Smooth muscle cell (in vitro differentiated cells): Measurements from ENCODE around the gene DRD1. TPM values are rescaled to one million over a fixed set of nuclear protein-coding genes. Genes with fewer than 3 reads are reported as not detected.

Experiments used
- DNase-seq: peaks from one replicate; lab custom pipeline; 2025; ENCODE audit not compliant: unreplicated experiment; lab: John Stamatoyannopoulos, UW
- H2AFZ ChIP-seq: fragments of 200-600 bp; sonication (generic); 2 replicates; pipeline ENCODE4 v1.6.0; 2016; ENCODE audit warnings: antibody characterized with exemption, low read depth, mild to moderate bottlenecking
- H3F3A ChIP-seq: fragments of 200-600 bp; sonication (generic); 2 replicates; pipeline ENCODE4 v1.6.0; 2017; ENCODE audit warnings: antibody characterized with exemption, low read depth
- H3K27ac ChIP-seq: fragments of 200-600 bp; sonication (generic); 2 replicates; pipeline ENCODE4 v1.5.1; 2016; ENCODE audit warnings: low read depth, mild to moderate bottlenecking
- H3K27me3 ChIP-seq: fragments of 200-600 bp; sonication (generic); 2 replicates; pipeline ENCODE4 v1.6.1; 2016; ENCODE audit warnings: low read depth, mild to moderate bottlenecking
- H3K36me3 ChIP-seq: fragments of 200-600 bp; sonication (generic); 2 replicates; pipeline ENCODE4 v1.5.1; 2016; ENCODE audit warnings: low read depth
- H3K4me1 ChIP-seq: fragments of 200-600 bp; sonication (generic); 2 replicates; pipeline ENCODE4 v1.5.1; 2016; ENCODE audit warnings: low read depth
- H3K4me2 ChIP-seq: fragments of 200-600 bp; sonication (generic); 2 replicates; pipeline ENCODE4 v1.6.0; 2016; ENCODE audit warnings: mild to moderate bottlenecking
- H3K4me3 ChIP-seq: fragments of 200-600 bp; sonication (generic); 2 replicates; pipeline ENCODE4 v1.5.1; 2016; ENCODE audit warnings: mild to moderate bottlenecking
- H3K79me2 ChIP-seq: fragments of 200-600 bp; sonication (generic); 2 replicates; pipeline ENCODE4 v1.6.0; 2016; ENCODE audit warnings: low read depth, mild to moderate bottlenecking
- H3K9ac ChIP-seq: fragments of 200-600 bp; sonication (generic); 2 replicates; pipeline ENCODE4 v1.6.0; 2016; ENCODE audit warnings: low read depth
- H3K9me3 ChIP-seq: fragments of 200-600 bp; sonication (generic); replicated peaks from 2 replicates; pipeline ENCODE4 v1.5.1; 2016; ENCODE audit warnings: low read depth
- H4K20me1 ChIP-seq: fragments of 200-600 bp; sonication (generic); 2 replicates; pipeline ENCODE4 v1.6.0; 2016; ENCODE audit warnings: low read depth
- CTCF ChIP-seq: fragments of 200-600 bp; sonication (generic); IDR thresholded peaks from 2 replicates; pipeline ENCODE4 v1.5.1; 2017; ENCODE audit warnings: borderline replicate concordance, mild to moderate bottlenecking, antibody characterized with exemption; ENCODE audit not compliant: insufficient read depth, poor library complexity, severe bottlenecking
- WGBS: methylation state at CpG from one replicate; pipeline ENCODE4 v1.1.7; 2016; ENCODE audit warnings: low lambda C conversion rate; 5-methylcytosine and 5-hydroxymethylcytosine counted together
- polyA plus RNA-seq: library from polyadenylated mRNA; unstranded; fragments of >200 nt; fragmentation: Nextera tagmentation; extraction: Ambion mirVana; gene quantifications from 2 replicates; pipeline ENCODE4 v1.2.1, GENCODE V29; 2016
- total RNA-seq: library from RNA; depleted of rRNA; stranded (reverse); fragments of >200 nt; gene quantifications from 2 replicates; pipeline ENCODE4 v1.2.3, GENCODE V29; 2014

DRD1 gene
- total and polyA plus RNA-seq, 2 experiments from 2014 or later, result 0.32 to 1.3 TPM

- Histone ChIP-seq H4K20me1 (no peaks in the 10 kb centered on the region), H3K9ac (no peak overlapping the region), H2AFZ (peak overlapping the region; percentile 41), H3K36me3 (no peaks in the 10 kb centered on the region), H3K4me1 (no peaks in the 10 kb centered on the region), H3K9me3 (no peaks in the 10 kb centered on the region), H3K4me3 (no peak overlapping the region), H3K27me3 (no peaks in the 10 kb centered on the region), H3K27ac (no peak overlapping the region), H3F3A (no peaks in the 10 kb centered on the region), H3K4me2 (no peak overlapping the region), H3K79me2 (no peaks in the 10 kb centered on the region)
- no peak for DNase-seq
- 60% methylated on average over 11 of the region's 11 CpGs for WGBS
- TF ChIP-seq CTCF, result peak; percentile 69
Measured at GRCh38 chr5:175464074-175464941, 20.3 kb upstream of the DRD1 start.

GRCh38 chr5:175463641-175464040 lies 19.7 kb upstream of the DRD1 start:
- Histone ChIP-seq H3K27me3 (no peaks in the 10 kb centered on the region), H2AFZ (no peak overlapping the region), H4K20me1 (no peaks in the 10 kb centered on the region), H3K4me1 (no peaks in the 10 kb centered on the region), H3K9me3 (no peaks in the 10 kb centered on the region), H3K4me3 (no peak overlapping the region), H3F3A (no peaks in the 10 kb centered on the region), H3K36me3 (no peaks in the 10 kb centered on the region), H3K79me2 (no peaks in the 10 kb centered on the region), H3K9ac (no peak overlapping the region), H3K4me2 (no peak overlapping the region), H3K27ac (no peak overlapping the region)
- DNase-seq, result no peak
- WGBS, result 84% methylated on average over 3 of the region's 3 CpGs
- no peak for TF ChIP-seq CTCF

- H3K9me3 ChIP-seq, result no peaks in the 10 kb centered on the region
- no peak overlapping the region for H2AFZ ChIP-seq
- H3K9ac ChIP-seq, result no peak overlapping the region
- H3F3A ChIP-seq, result no peaks in the 10 kb centered on the region
- H3K36me3 ChIP-seq, result no peaks in the 10 kb centered on the region
- H3K27ac ChIP-seq, result no peak overlapping the region
- no peaks in the 10 kb centered on the region for H4K20me1 ChIP-seq
- H3K79me2 ChIP-seq, result no peaks in the 10 kb centered on the region
- H3K4me2 ChIP-seq, result no peak overlapping the region
- no peak for TF ChIP-seq CTCF
- no peak for DNase-seq
- H3K27me3 ChIP-seq, result no peaks in the 10 kb centered on the region
- no peak overlapping the region for H3K4me3 ChIP-seq
- WGBS, result 95% methylated on average over 13 of the region's 13 CpGs
- no peaks in the 10 kb centered on the region for H3K4me1 ChIP-seq
Measured at GRCh38 chr5:175461370-175461769, 17.4 kb upstream of the DRD1 start.

- no peak for TF ChIP-seq CTCF
- H3K9ac ChIP-seq, result no peak overlapping the region
- 92% methylated on average over 2 of the region's 2 CpGs for WGBS
Measured at GRCh38 chr5:175460552-175460951, 16.6 kb upstream of the DRD1 start.

More at GRCh38 chr5:175460552-175460951, 16.6 kb upstream of the DRD1 start:
- Histone ChIP-seq H3K79me2 (no peaks in the 10 kb centered on the region), H3K27me3 (no peaks in the 10 kb centered on the region), H3K36me3 (no peaks in the 10 kb centered on the region), H3K4me1 (no peaks in the 10 kb centered on the region), H3F3A (no peaks in the 10 kb centered on the region), H2AFZ (no peak overlapping the region), H3K9me3 (no peaks in the 10 kb centered on the region), H3K27ac (no peak overlapping the region), H3K4me3 (no peak overlapping the region), H3K4me2 (no peak overlapping the region), H4K20me1 (no peaks in the 10 kb centered on the region)
- DNase-seq, result no peak
